Parathyroid adenoma (tissue), 2 donors: ENCODE results near the gene CCDC177.

Experiments used
- H2AFZ ChIP-seq: fragments of 300-600 bp; sonication (generic); one replicate; pipeline ENCODE4 v1.7.0; 2017; ENCODE audit warnings: antibody characterized with exemption, mild to moderate bottlenecking
- H3K27ac ChIP-seq: fragments of 300-600 bp; sonication (generic); one replicate; pipeline ENCODE4 v1.7.0; 2017
- H3K27me3 ChIP-seq: fragments of 300-600 bp; sonication (generic); one replicate; pipeline ENCODE4 v1.7.0; 2017; ENCODE audit warnings: low read length; ENCODE audit not compliant: control insufficient read depth, insufficient read depth
- H3K36me3 ChIP-seq: fragments of 300-600 bp; sonication (generic); one replicate; pipeline ENCODE4 v1.7.0; 2017; ENCODE audit warnings: low read length; ENCODE audit not compliant: control insufficient read depth, insufficient read depth
- H3K4me1 ChIP-seq: fragments of 300-600 bp; sonication (generic); one replicate; pipeline ENCODE4 v1.7.0; 2017; ENCODE audit warnings: control low read depth
- H3K4me2 ChIP-seq: fragments of 300-600 bp; sonication (generic); one replicate; pipeline ENCODE4 v1.7.0; 2017; ENCODE audit warnings: low read length
- H3K4me3 ChIP-seq: fragments of 300-600 bp; sonication (generic); one replicate; pipeline ENCODE4 v1.7.0; 2017; ENCODE audit warnings: low read depth, low read length
- H3K79me2 ChIP-seq: fragments of 300-600 bp; sonication (generic); one replicate; pipeline ENCODE4 v1.7.0; 2017; ENCODE audit warnings: control low read depth
- H3K9ac ChIP-seq: fragments of 300-600 bp; sonication (generic); one replicate; pipeline ENCODE4 v1.7.0; 2017; ENCODE audit warnings: mild to moderate bottlenecking
- H3K9me3 ChIP-seq: fragments of 300-600 bp; sonication (generic); one replicate; pipeline ENCODE4 v1.7.0; 2017; ENCODE audit warnings: low read length; ENCODE audit not compliant: control insufficient read depth
- TF ChIP-seq, protein P1 (sequence below): fragments of 300-600 bp; sonication (generic); IDR thresholded peaks from one replicate; pipeline ENCODE4 v1.7.0; 2017; ENCODE audit warnings: antibody characterized with exemption, mild to moderate bottlenecking
- donor health status: primary hyperparathyroidism.

The CCDC177 gene

DNA sequence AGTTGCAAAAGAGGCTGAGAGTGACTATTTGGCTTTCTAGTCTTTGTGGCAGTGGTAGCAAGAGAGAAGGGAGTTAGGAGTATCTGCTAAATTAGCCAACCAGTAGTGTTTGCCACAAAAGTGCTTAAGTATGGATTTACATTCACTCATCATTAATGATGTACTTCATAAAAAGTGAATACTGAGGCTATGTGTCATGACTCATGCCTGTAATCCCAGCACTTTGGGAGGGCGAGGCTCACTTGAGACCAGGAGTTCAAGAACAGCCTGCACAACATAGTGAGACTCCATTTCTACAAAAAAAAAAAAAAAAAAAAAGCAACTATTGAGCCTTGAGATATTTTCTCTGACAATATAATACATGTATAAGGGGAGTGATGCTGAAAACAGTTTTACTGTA is 36.8 kb downstream of the CCDC177 start:
- TF ChIP-seq, protein P1, sequence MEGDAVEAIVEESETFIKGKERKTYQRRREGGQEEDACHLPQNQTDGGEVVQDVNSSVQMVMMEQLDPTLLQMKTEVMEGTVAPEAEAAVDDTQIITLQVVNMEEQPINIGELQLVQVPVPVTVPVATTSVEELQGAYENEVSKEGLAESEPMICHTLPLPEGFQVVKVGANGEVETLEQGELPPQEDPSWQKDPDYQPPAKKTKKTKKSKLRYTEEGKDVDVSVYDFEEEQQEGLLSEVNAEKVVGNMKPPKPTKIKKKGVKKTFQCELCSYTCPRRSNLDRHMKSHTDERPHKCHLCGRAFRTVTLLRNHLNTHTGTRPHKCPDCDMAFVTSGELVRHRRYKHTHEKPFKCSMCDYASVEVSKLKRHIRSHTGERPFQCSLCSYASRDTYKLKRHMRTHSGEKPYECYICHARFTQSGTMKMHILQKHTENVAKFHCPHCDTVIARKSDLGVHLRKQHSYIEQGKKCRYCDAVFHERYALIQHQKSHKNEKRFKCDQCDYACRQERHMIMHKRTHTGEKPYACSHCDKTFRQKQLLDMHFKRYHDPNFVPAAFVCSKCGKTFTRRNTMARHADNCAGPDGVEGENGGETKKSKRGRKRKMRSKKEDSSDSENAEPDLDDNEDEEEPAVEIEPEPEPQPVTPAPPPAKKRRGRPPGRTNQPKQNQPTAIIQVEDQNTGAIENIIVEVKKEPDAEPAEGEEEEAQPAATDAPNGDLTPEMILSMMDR = no peak
- Histone ChIP-seq H3K9ac (no peak overlapping the region), H3K27me3 (no peaks in the 10 kb centered on the region), H3K4me1 (no peaks in the 10 kb centered on the region), H2AFZ (no peak overlapping the region), H3K79me2 (no peaks in the 10 kb centered on the region), H3K4me2 (no peak overlapping the region), H3K9me3 (no peaks in the 10 kb centered on the region), H3K4me3 (no peak overlapping the region), H3K27ac (no peak overlapping the region), H3K36me3 (no peaks in the 10 kb centered on the region)

DNA sequence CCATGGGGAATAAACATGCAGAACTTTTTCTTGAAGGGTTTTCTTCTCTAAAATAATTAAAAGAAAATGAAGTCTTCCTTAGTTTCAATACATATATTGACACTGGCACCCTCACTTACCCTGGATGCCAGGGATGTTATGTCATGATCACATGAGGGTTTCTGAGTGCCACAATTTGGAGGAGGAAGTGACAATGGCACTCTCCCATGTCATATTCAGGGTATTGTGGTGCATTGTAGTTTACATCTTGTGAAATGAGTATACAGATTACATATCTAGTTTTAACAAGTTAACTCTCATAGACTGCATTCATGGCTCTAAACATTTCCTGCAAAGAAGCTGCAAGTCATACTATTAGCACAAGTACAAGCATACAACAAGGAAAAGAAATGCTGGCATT is 37.7 kb downstream of the CCDC177 start:
- no peaks in the 10 kb centered on the region for H3K27me3 ChIP-seq
- no peak overlapping the region for H3K9ac ChIP-seq
- H3K36me3 ChIP-seq = no peaks in the 10 kb centered on the region
- H2AFZ ChIP-seq = no peak overlapping the region
- no peaks in the 10 kb centered on the region for H3K9me3 ChIP-seq
- no peak overlapping the region for H3K4me2 ChIP-seq
- H3K4me3 ChIP-seq = no peak overlapping the region
- H3K4me1 ChIP-seq = no peaks in the 10 kb centered on the region
- H3K27ac ChIP-seq = no peak overlapping the region
- H3K79me2 ChIP-seq = no peaks in the 10 kb centered on the region
- TF ChIP-seq, protein P1 = no peak

DNA sequence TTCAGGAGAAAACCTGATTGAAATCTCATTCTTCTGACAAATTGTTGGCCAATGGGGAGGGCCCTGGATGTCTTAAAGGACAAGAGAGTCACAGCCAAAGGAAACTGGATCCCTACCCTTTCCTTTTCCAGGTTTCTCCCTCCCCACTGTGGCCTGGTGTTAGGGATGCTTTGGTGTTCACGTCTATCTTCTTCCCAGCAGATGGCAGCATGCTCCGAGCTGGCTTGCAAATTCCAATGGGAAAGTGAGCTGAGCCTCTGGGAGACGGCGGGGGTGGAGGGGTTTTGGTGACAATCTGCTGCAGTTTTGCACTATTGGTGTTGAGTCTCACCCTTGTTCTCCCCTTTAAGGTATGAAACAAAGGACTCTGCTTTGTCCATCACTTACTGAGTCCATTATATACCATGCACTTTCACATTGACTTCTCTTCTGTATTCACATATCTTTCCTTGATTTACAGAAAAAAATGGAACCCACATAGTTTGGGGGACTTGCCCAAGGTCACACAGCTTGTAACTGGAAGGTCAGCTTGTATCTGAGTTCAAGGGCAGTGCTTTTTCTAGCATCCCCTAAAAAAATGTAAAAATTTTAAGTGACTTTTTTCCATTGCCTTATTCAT is 39.3 kb downstream of the CCDC177 start:
- TF ChIP-seq, protein P1 = peak; percentile 50
- Histone ChIP-seq H3K4me2 (no peak overlapping the region), H3K4me1 (no peaks in the 10 kb centered on the region), H3K4me3 (no peak overlapping the region), H2AFZ (peak overlapping the region; percentile 5), H3K79me2 (no peaks in the 10 kb centered on the region), H3K27ac (no peak overlapping the region), H3K36me3 (no peaks in the 10 kb centered on the region), H3K9me3 (no peaks in the 10 kb centered on the region), H3K27me3 (no peaks in the 10 kb centered on the region), H3K9ac (no peak overlapping the region)

DNA sequence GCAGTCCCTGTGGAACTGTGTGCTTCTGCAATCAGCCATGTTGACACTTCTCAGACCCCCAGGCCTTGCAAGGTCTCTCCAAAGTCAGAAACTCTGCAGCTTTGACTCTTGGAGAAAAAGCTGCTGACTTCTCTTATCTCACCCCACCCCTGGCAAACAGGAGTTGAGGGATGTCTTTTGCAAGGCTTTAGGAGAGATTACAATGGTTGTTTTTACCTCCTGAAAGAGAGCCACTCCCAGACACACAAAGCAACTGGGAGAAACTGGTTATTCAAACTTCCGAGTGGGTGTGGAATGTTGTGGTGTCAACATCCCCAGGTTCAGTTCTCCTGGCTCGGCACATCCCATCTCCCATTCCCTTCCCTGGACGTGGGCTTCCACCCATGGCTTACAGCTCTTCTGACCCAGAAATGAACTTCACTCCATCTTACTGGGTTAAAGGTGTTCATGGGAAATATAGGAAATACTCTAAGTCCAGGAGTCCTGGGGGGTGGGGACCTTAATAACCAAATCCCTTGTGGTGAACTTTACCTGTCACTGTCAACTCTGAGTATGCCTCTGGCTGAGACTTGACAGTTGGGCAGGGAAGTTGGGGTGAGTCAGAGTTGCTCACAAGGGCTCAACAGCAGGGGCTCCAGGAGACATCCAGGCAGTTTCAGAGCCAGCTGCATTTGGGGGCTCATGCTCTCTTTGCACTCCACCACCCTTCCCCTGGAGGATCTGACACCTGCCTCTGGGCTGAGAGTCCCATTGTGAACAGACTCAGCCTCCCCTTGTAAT is 41.9 kb downstream of the CCDC177 start:
- Histone ChIP-seq H3K9me3 (no peaks in the 10 kb centered on the region), H3K79me2 (no peaks in the 10 kb centered on the region), H3K4me3 (no peak overlapping the region), H3K27me3 (no peaks in the 10 kb centered on the region), H3K36me3 (no peaks in the 10 kb centered on the region), H2AFZ (no peak overlapping the region), H3K4me1 (no peaks in the 10 kb centered on the region), H3K4me2 (no peak overlapping the region), H3K9ac (no peak overlapping the region), H3K27ac (no peak overlapping the region)
- TF ChIP-seq, protein P1 = no peak
